Measurements from ENCODE around the gene PLXNB1. TPM values are rescaled to one million over a fixed set of nuclear protein-coding genes. Genes with fewer than 3 reads are reported as not detected.

The PLXNB1 gene
- total and polyA plus RNA-seq, 12 donors, result 27.7 to 135 (median 32.4) TPM

- Histone ChIP-seq H3K27ac (no peak overlapping the region), H3K4me1 (peaks cover 3 to 25% (median 16%) of the 10 kb centered on the region in 9 donors), H3K27me3 (no peaks in the 10 kb centered on the region), H3K4me3 (no peak overlapping the region), H3K36me3 (peaks cover 0 to 35% (median 13%) of the 10 kb centered on the region in 9 donors), H3K9me3 (no peaks in the 10 kb centered on the region)
- ATAC-seq (no peak), DNase-seq (no peak)
- 93 to 95% methylated on average over 14 of the region's 14 CpGs for WGBS, 2 donors
- no peak for TF ChIP-seq CTCF (IDR thresholded peaks at IDR 0.05)
- intact Hi-C loops (cut with DNase I), result no loop called here
Measured at GRCh38 chr3:48420561-48420960, 9.3 kb downstream of the PLXNB1 start.

GRCh38 chr3:48419597-48419996 lies 10.3 kb downstream of the PLXNB1 start:
- H3K9me3 ChIP-seq, result no peaks in the 10 kb centered on the region
- H3K27ac ChIP-seq, result no peak overlapping the region
- ATAC-seq (no peak), DNase-seq (no peak)
- H3K4me1 ChIP-seq, result peaks cover 0 to 15% (median 7%) of the 10 kb centered on the region in 9 donors
- no peak overlapping the region for H3K4me3 ChIP-seq
- WGBS, 2 donors, result 94% methylated on average over 17 of the region's 17 CpGs
- peaks cover 0 to 45% (median 21%) of the 10 kb centered on the region in 9 donors for H3K36me3 ChIP-seq
- intact Hi-C loops (cut with DNase I), result no loop called here
- TF ChIP-seq CTCF (IDR thresholded peaks at IDR 0.05), result no peak
- no peaks in the 10 kb centered on the region for H3K27me3 ChIP-seq

- H3K27me3 ChIP-seq, result no peaks in the 10 kb centered on the region
- no peak for TF ChIP-seq CTCF (IDR thresholded peaks at IDR 0.05)
- DNase-seq (no peak), ATAC-seq (no peak)
- 95% methylated on average over 9 of the region's 9 CpGs for WGBS, 2 donors
- intact Hi-C loops (cut with DNase I), result no loop called here
- H3K27ac ChIP-seq, result no peak overlapping the region
- peaks cover 0 to 49% (median 21%) of the 10 kb centered on the region in 9 donors for H3K36me3 ChIP-seq
- no peak overlapping the region for H3K4me3 ChIP-seq
- no peaks in the 10 kb centered on the region for H3K9me3 ChIP-seq
- peaks cover 0 to 11% (median 3%) of the 10 kb centered on the region in 9 donors for H3K4me1 ChIP-seq
Measured at GRCh38 chr3:48419149-48419548, 10.7 kb downstream of the PLXNB1 start.

- intact Hi-C loops (cut with DNase I), result no loop called here
- DNase-seq, result no peak
- TF ChIP-seq CTCF (IDR thresholded peaks at IDR 0.05), result no peak
- Histone ChIP-seq H3K4me3 (no peak overlapping the region), H3K27ac (no peak overlapping the region), H3K36me3 (peaks cover 0 to 54% (median 21%) of the 10 kb centered on the region in 9 donors), H3K9me3 (no peaks in the 10 kb centered on the region), H3K27me3 (no peaks in the 10 kb centered on the region), H3K4me1 (peaks cover 0 to 7% (median 0%) of the 10 kb centered on the region in 9 donors)
- ATAC-seq, result no peak
- WGBS, 2 donors, result 88 to 90% methylated on average over 9 of the region's 9 CpGs
Measured at GRCh38 chr3:48418651-48419050, 11.2 kb downstream of the PLXNB1 start.

Measured in heart right ventricle (tissue), 16 donors.